Psoas muscle (tissue), 8 donors: ENCODE measurements around the gene KCNK1. TPM values are rescaled to one million over a fixed set of nuclear protein-coding genes. Genes with fewer than 3 reads are reported as not detected.

Experiments used
- ATAC-seq, 4 donors: fragments of 200-7000 bp; cut with Tn5 transposase; one replicate each; pipeline ENCODE4 v1.9.1; 2020; ENCODE audit warnings: moderate library complexity in 3 of 4, mild to moderate bottlenecking in 2 of 4
- DNase-seq, 2 donors: peaks; one replicate each; pipeline ENCODE4 v3.0.0-alpha.2; 2020
- H3K27ac ChIP-seq: fragments of 200-600 bp; one replicate; pipeline ENCODE4 v1.8.0; 2022
- H3K27me3 ChIP-seq, 3 donors: fragments of 200-600 bp in 1 of 3; one replicate each; pipeline versions ENCODE4 v1.6.1 to v1.8.0; 2013 to 2022; ENCODE audit warnings: low read length in 2 of 3, mild to moderate bottlenecking in 2 of 3, moderate library complexity in 1 of 3; ENCODE audit not compliant: insufficient read depth in 3 of 3
- H3K36me3 ChIP-seq, 2 donors: fragments of 200-600 bp in 1 of 2; one replicate each; pipeline versions ENCODE4 v1.6.1 to v1.8.0; 2013 to 2022; ENCODE audit warnings: low read depth in 1 of 2, mild to moderate bottlenecking in 1 of 2, moderate library complexity in 1 of 2; ENCODE audit not compliant: insufficient read depth in 1 of 2
- H3K4me1 ChIP-seq: fragments of 200-600 bp; one replicate; pipeline ENCODE4 v1.8.0; 2022
- H3K4me3 ChIP-seq: fragments of 200-600 bp; one replicate; pipeline ENCODE4 v1.8.0; 2022; ENCODE audit warnings: mild to moderate bottlenecking
- H3K9me3 ChIP-seq: fragments of 200-600 bp; one replicate; pipeline ENCODE4 v1.8.0; 2022
- CTCF ChIP-seq: fragments of 200-600 bp; IDR thresholded peaks from one replicate; pipeline ENCODE4 v1.8.0; 2022; ENCODE audit warnings: antibody characterized with exemption
- WGBS, 3 donors: extraction: QIAGEN DNeasy Blood & Tissue Kit; methylation state at CpG; one replicate each; pipeline versions ENCODE4 v1.1.6 to v1.1.7; 2013; 5-methylcytosine and 5-hydroxymethylcytosine counted together
- intact Hi-C, 2 donors: fragments of 100-400 bp; cut with DNase I; formaldehyde crosslinking; loops; one replicate each; pipeline versions ENCODE4 v1.11.0 to v1.14.2; 2022
- polyA plus RNA-seq, 3 donors: library from polyadenylated mRNA; stranded (reverse); fragments of 200-250 nt; gene quantifications; one replicate each; pipeline ENCODE4 v1.2.3, GENCODE V29; 2013
- total RNA-seq, 4 donors: library from RNA; stranded (reverse); fragmentation: NEBNext Ultra II Directional in 2 of 4; extraction: Animal tissue kit (Norgen Biotek cat#: 25700) in 2 of 4; gene quantifications; one replicate each; pipeline versions ENCODE4 v1.2.1 to v1.2.4, GENCODE V29; 2021 to 2023
- donor health status: healthy with polysubstance abuse.
- donor health status: DM: no; HTN: no; CAD: no; lungs with moderate emphysema.
- donor health status: Bipolar disorder and iron deficiency.
- donor health status: healthy.
- donor health status: DM: yes; HTN: yes; CAD: no.
- donor health status: DM: no; HTN: no; CAD: no.
- donor health status: DM: no; HTN: no; CAD: no.
- donor health status: DM: yes; HTN: yes; CAD: no.

The KCNK1 gene
- total and polyA plus RNA-seq, 7 donors = 0.14 to 0.38 (median 0.19) TPM; not detected in 1

GRCh38 chr1:233704170-233704897 is 90.4 kb downstream of the KCNK1 start:
- no peak for DNase-seq
- Histone ChIP-seq H3K27ac (no peak overlapping the region), H3K27me3 (peaks cover 0 to 3% (median 0%) of the 10 kb centered on the region in 3 donors), H3K36me3 (no peaks in the 10 kb centered on the region), H3K4me1 (no peaks in the 10 kb centered on the region), H3K9me3 (no peaks in the 10 kb centered on the region), H3K4me3 (no peak overlapping the region)
- TF ChIP-seq CTCF = no peak
- no peak for ATAC-seq
- intact Hi-C loops = no loop called here
- WGBS, 3 donors = 62 to 75% (median 64%) methylated on average over 6 of the region's 6 CpGs

GRCh38 chr1:233704898-233705723 is 91.2 kb downstream of the KCNK1 start:
- Histone ChIP-seq H3K27ac (no peak overlapping the region), H3K27me3 (peaks cover 0 to 3% (median 0%) of the 10 kb centered on the region in 3 donors), H3K4me1 (no peaks in the 10 kb centered on the region), H3K9me3 (no peaks in the 10 kb centered on the region), H3K4me3 (no peak overlapping the region), H3K36me3 (no peaks in the 10 kb centered on the region)
- WGBS, 3 donors = 80 to 86% (median 85%) methylated on average over 3 of the region's 3 CpGs
- no peak for TF ChIP-seq CTCF
- ATAC-seq (no peak), DNase-seq (no peak)
- intact Hi-C loops = no loop called here

GRCh38 chr1:233707153-233707879 is 93.4 kb downstream of the KCNK1 start:
- Histone ChIP-seq H3K4me3 (no peak overlapping the region), H3K4me1 (no peaks in the 10 kb centered on the region), H3K9me3 (no peaks in the 10 kb centered on the region), H3K36me3 (no peaks in the 10 kb centered on the region), H3K27ac (no peak overlapping the region), H3K27me3 (no peaks in the 10 kb centered on the region)
- TF ChIP-seq CTCF = no peak
- 36 to 47% (median 39%) methylated on average over 4 of the region's 4 CpGs for WGBS, 3 donors
- intact Hi-C loops = no loop called here
- DNase-seq (no peak), ATAC-seq (no peak)

- Histone ChIP-seq H3K36me3 (no peaks in the 10 kb centered on the region), H3K9me3 (no peaks in the 10 kb centered on the region), H3K4me3 (no peak overlapping the region), H3K27me3 (no peaks in the 10 kb centered on the region), H3K4me1 (no peaks in the 10 kb centered on the region), H3K27ac (no peak overlapping the region)
- DNase-seq (no peak), ATAC-seq (no peak)
- intact Hi-C loops = no loop called here
- no peak for TF ChIP-seq CTCF
- WGBS, 3 donors = 37 to 44% (median 38%) methylated on average over 6 of the region's 6 CpGs
Observed at GRCh38 chr1:233707880-233708815, 94.2 kb downstream of the KCNK1 start.
